ENCODE data around the gene MYO1E.

Gene MYO1E

GRCh38 chr15:59205839-59206622, 166.6 kb downstream of the MYO1E start:
- DNase-seq (ENCODE audit: low read depth in 1 of 2, low spot score in 1 of 2), result no peak
- in situ Hi-C loops (cut with HindIII; ENCODE audit: low pct_unique_long_range_greater_than_20kb, low sequenced_read_pairs), result no loop called here
- no peak for TF ChIP-seq JUND (IDR thresholded peaks at IDR 0.05; ENCODE audit: low read depth)

- TF ChIP-seq JUND (IDR thresholded peaks at IDR 0.05; ENCODE audit: low read depth), result no peak
- in situ Hi-C loops (cut with HindIII; ENCODE audit: low pct_unique_long_range_greater_than_20kb, low sequenced_read_pairs), result no loop called here
- DNase-seq (ENCODE audit: low read depth in 1 of 2, low spot score in 1 of 2), result no peak
Observed at GRCh38 chr15:59203657-59204056, 169.0 kb downstream of the MYO1E start.

DNA sequence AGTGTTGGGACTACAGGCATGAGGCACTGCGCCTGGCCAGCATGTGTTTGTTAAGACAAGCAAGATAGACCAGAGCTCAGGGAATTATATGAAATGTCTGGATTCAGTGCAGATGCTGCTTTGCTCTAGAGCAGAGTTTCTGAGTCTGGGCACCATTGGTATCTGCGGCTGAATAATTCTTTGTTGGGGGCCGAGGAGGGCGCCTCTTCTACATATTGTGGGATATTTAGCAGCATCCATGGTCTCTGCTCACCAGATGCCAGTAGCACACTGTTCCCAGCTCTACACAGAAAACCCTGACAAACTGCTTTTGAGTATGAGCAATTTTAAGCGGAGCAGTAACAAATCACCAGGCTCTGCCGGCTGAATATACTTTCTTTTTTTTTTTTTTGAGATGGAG, 169.7 kb downstream of the MYO1E start:
- in situ Hi-C loops (cut with HindIII; ENCODE audit: low pct_unique_long_range_greater_than_20kb, low sequenced_read_pairs), result no loop called here
- no peak for DNase-seq (ENCODE audit: low read depth in 1 of 2, low spot score in 1 of 2)

DNA sequence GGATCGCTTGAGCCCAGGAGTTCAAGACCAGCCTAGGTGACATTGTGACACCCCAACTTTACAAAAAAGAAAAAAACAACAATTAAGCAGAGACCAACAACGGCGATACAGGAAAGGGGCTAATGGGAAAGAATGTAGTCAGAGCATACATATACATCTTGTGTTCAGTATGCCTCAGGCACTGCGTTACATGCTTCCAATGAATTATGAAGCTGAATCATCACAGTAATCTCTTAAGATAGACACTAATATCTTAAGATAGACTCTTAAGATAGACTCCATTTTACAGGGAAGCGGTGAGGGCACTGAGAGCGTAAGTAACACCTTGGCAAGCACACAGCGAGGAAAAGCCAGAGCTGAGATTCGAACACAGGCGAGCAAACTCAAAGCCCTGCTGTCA, 172.1 kb downstream of the MYO1E start:
- in situ Hi-C loops (cut with HindIII; ENCODE audit: low pct_unique_long_range_greater_than_20kb, low sequenced_read_pairs), result no loop called here
- DNase-seq (ENCODE audit: low read depth in 1 of 2, low spot score in 1 of 2), result no peak
- TF ChIP-seq JUND (IDR thresholded peaks at IDR 0.05; ENCODE audit: low read depth), result no peak

More for the DNA sequence above, 169.7 kb downstream of the MYO1E start:
- no peak for TF ChIP-seq JUND (IDR thresholded peaks at IDR 0.05; ENCODE audit: low read depth)

DNA sequence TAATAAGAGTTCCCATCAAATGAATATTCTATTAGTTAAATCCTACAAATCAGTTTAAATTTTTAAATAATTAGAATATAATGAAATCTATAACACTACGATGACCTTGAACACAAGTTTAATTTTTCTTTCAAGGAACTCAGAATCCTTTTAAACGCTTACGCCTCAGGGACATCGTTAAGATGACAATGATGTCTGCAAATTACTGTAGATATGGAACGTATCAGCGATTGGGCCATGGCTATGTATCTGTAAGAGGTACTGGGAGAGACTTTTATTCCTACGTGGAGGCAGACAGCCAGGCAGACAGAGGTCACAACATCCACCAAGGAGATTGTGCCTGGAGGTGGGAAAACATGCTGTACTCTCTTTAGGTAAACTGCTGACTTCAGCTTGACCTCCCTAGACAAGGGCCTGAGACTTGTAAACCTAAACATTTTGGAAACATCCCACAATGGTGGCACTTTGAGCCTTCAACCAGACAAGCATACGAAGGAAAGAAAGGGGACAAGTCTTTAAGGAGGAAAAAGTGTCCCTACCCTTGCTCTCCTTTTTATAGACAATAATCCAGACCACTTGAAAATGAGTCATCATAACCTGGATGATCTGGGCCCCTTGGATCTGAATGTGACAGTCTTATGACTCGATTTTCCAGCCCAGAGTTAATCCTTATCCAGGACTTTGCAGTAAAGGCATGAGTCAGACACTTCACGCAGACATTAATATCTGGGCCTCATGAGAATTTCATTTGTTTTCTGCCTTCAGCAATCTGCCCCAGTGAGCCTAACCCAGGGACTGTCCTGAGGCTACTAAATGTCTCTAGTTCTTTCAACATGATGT, 172.8 kb downstream of the MYO1E start:
- in situ Hi-C loops (cut with HindIII; ENCODE audit: low pct_unique_long_range_greater_than_20kb, low sequenced_read_pairs), result no loop called here
- TF ChIP-seq JUND (IDR thresholded peaks at IDR 0.05; ENCODE audit: low read depth), result no peak
- no peak for DNase-seq (ENCODE audit: low read depth in 1 of 2, low spot score in 1 of 2)

- in situ Hi-C loops (cut with HindIII; ENCODE audit: low pct_unique_long_range_greater_than_20kb, low sequenced_read_pairs), result no loop called here
- DNase-seq (ENCODE audit: low read depth in 1 of 2, low spot score in 1 of 2), result no peak
- no peak for TF ChIP-seq JUND (IDR thresholded peaks at IDR 0.05; ENCODE audit: low read depth)
Observed at GRCh38 chr15:59197454-59197853, 175.2 kb downstream of the MYO1E start.

- no peak for TF ChIP-seq JUND (IDR thresholded peaks at IDR 0.05; ENCODE audit: low read depth)
- no peak for DNase-seq (ENCODE audit: low read depth in 1 of 2, low spot score in 1 of 2)
- in situ Hi-C loops (cut with HindIII; ENCODE audit: low pct_unique_long_range_greater_than_20kb, low sequenced_read_pairs), result no loop called here
Observed at GRCh38 chr15:59196416-59196815, 176.3 kb downstream of the MYO1E start.

DNA sequence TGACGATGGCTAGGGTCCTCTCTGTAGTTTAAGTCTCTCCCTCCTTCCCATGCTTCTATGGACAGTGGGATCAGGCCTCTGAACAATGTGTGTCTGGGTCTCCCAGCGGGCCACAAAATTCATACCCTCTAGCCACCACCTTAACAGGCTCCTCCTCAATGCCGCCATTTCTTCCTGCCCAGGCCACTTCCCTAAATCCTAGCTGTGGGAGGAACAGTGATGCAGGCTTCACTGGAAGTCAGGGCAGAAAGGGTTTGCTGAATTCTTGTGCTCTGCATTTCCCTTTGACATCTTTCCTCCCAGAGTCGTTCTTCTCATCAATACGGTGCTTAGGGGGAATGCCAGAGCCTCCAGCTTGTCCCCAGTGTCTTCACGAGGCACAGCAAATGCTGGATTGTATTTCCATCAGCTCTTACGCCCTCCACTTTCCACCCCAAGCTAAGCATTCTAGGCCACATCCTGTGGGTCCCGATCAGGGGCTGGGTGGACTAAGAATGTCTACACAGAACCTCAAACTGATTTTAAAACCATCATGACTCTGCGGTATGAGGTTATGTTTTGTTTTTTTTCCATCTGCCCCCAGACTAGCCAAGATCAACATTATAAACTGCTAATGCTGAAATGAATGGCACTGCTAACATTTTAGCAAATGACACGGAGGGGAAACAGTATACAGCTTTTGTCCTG, 177.9 kb downstream of the MYO1E start:
- in situ Hi-C loops (cut with HindIII; ENCODE audit: low pct_unique_long_range_greater_than_20kb, low sequenced_read_pairs), result no loop called here
- TF ChIP-seq JUND (IDR thresholded peaks at IDR 0.05; ENCODE audit: low read depth), result no peak

GRCh38 chr15:59191855-59192237, 180.8 kb downstream of the MYO1E start:
- DNase-seq (ENCODE audit: low read depth in 1 of 2, low spot score in 1 of 2), result no peak

More for the DNA sequence above, 177.9 kb downstream of the MYO1E start:
- DNase-seq (ENCODE audit: low read depth in 1 of 2, low spot score in 1 of 2), result no peak

GRCh38 chr15:59190291-59190690, 182.4 kb downstream of the MYO1E start:
- no peak for TF ChIP-seq JUND (IDR thresholded peaks at IDR 0.05; ENCODE audit: low read depth)
- in situ Hi-C loops (cut with HindIII; ENCODE audit: low pct_unique_long_range_greater_than_20kb, low sequenced_read_pairs), result no loop called here
- no peak for DNase-seq (ENCODE audit: low read depth in 1 of 2, low spot score in 1 of 2)

More at GRCh38 chr15:59191855-59192237, 180.8 kb downstream of the MYO1E start:
- in situ Hi-C loops (cut with HindIII; ENCODE audit: low pct_unique_long_range_greater_than_20kb, low sequenced_read_pairs), result no loop called here
- TF ChIP-seq JUND (IDR thresholded peaks at IDR 0.05; ENCODE audit: low read depth), result no peak

GRCh38 chr15:59189241-59189640, 183.4 kb downstream of the MYO1E start:
- in situ Hi-C loops (cut with HindIII; ENCODE audit: low pct_unique_long_range_greater_than_20kb, low sequenced_read_pairs), result no loop called here
- TF ChIP-seq JUND (IDR thresholded peaks at IDR 0.05; ENCODE audit: low read depth), result no peak
- no peak for DNase-seq (ENCODE audit: low read depth in 1 of 2, low spot score in 1 of 2)

DNA sequence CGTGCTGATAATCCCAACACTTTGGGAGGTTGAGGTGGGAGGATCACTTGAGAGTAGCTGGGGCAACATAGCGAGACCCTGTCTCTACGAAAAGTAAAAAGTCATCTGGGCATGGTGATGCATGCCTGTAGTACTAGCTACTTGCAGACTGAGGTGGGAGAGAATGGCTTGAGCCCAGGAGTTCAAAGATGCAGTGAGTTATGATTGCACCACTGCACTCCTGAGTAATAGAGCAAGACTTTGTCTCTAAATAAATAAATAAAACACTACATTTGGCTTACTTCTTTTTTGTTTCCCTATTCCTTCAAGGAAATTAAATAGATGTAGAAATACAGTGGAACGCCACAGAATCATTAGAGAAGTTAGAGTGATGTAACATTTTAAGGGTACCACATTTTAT, 186.2 kb downstream of the MYO1E start:
- no peak for DNase-seq (ENCODE audit: low read depth in 1 of 2, low spot score in 1 of 2)
- TF ChIP-seq JUND (IDR thresholded peaks at IDR 0.05; ENCODE audit: low read depth), result no peak
- in situ Hi-C loops (cut with HindIII; ENCODE audit: low pct_unique_long_range_greater_than_20kb, low sequenced_read_pairs), result no loop called here
